Neuronal stem cell (in vitro differentiated cells): Measurements from ENCODE around the gene ARRDC1.
"Not testable (repeated sequence)": the region's sequence is repeated elsewhere in the genome, so short reads cannot be mapped to it uniquely, and the experiment has no call there.

Source experiments
- DNase-seq: peaks from one replicate; pipeline ENCODE4 v3.0.0-alpha.2; 2013; ENCODE audit warnings: low spot score
- H2AFZ ChIP-seq: one replicate; pipeline ENCODE4 v1.6.1; 2013; ENCODE audit warnings: mild to moderate bottlenecking, low read length, inconsistent platforms
- H2AK5ac ChIP-seq: 2 replicates; pipeline ENCODE4 v1.6.1; 2013; ENCODE audit warnings: low read depth, mild to moderate bottlenecking, inconsistent platforms, low read length, moderate library complexity, mixed read lengths
- H2BK120ac ChIP-seq: 2 replicates; pipeline ENCODE4 v1.6.1; 2013; ENCODE audit warnings: low read depth, mild to moderate bottlenecking, inconsistent platforms, low read length, moderate library complexity, mixed read lengths
- H2BK12ac ChIP-seq: one replicate; pipeline ENCODE4 v1.6.1; 2013; ENCODE audit warnings: low read length, inconsistent platforms
- H2BK15ac ChIP-seq: 2 replicates; pipeline ENCODE4 v1.6.1; 2013; ENCODE audit warnings: mild to moderate bottlenecking, low read length, inconsistent platforms, mixed read lengths
- H2BK5ac ChIP-seq: one replicate; pipeline ENCODE4 v1.6.1; 2013; ENCODE audit warnings: inconsistent platforms, mild to moderate bottlenecking, low read length, moderate library complexity
- H3K14ac ChIP-seq: one replicate; pipeline ENCODE4 v1.6.1; 2013; ENCODE audit warnings: low read length, inconsistent platforms
- H3K18ac ChIP-seq: 2 replicates; pipeline ENCODE4 v1.6.1; 2013; ENCODE audit warnings: low read length, inconsistent platforms
- H3K23ac ChIP-seq: 2 replicates; pipeline ENCODE4 v1.6.1; 2013; ENCODE audit warnings: low read depth, mild to moderate bottlenecking, mixed read lengths, low read length, inconsistent platforms; ENCODE audit not compliant: poor library complexity
- H3K27ac ChIP-seq: replicated peaks from 3 replicates; pipeline ENCODE4 v1.5.1; 2013; ENCODE audit warnings: low read length, inconsistent platforms
- H3K27me3 ChIP-seq, 3 experiments: 2 replicates each; pipeline ENCODE4 v1.6.1; 2013; ENCODE audit warnings: low read length in 3 of 3, mild to moderate bottlenecking in 2 of 3, inconsistent platforms in 1 of 3, low read depth in 1 of 3, mixed read lengths in 1 of 3, moderate library complexity in 1 of 3; ENCODE audit not compliant: control insufficient read depth in 3 of 3, insufficient read depth in 3 of 3
- H3K36me3 ChIP-seq, 2 donors: replicated peaks in 1 of 2; 2 replicates each; pipeline ENCODE4 v1.6.1; 2013; ENCODE audit warnings: low read length in 2 of 2; ENCODE audit not compliant: control insufficient read depth in 2 of 2, insufficient read depth in 2 of 2
- H3K4ac ChIP-seq: 2 replicates; pipeline ENCODE4 v1.6.1; 2013; ENCODE audit warnings: inconsistent platforms, mild to moderate bottlenecking, low read length, moderate library complexity
- H3K4me1 ChIP-seq, 2 donors: 1 replicate in 1 of 2; 2 replicates in 1 of 2; pipeline ENCODE4 v1.6.1; 2013; ENCODE audit warnings: low read length in 2 of 2, low read depth in 1 of 2; ENCODE audit not compliant: control insufficient read depth in 2 of 2, insufficient read depth in 1 of 2
- H3K4me2 ChIP-seq: one replicate; pipeline ENCODE4 v1.6.1; 2013; ENCODE audit warnings: mild to moderate bottlenecking, low read length, inconsistent platforms; ENCODE audit not compliant: insufficient read depth, poor library complexity, severe bottlenecking
- H3K4me3 ChIP-seq, 2 donors: 2 replicates each; pipeline ENCODE4 v1.5.1; 2013; ENCODE audit warnings: low read length in 2 of 2, mild to moderate bottlenecking in 2 of 2, inconsistent platforms in 1 of 2, moderate library complexity in 1 of 2
- H3K79me1 ChIP-seq: one replicate; pipeline ENCODE4 v1.6.1; 2013; ENCODE audit warnings: low read depth, mild to moderate bottlenecking, inconsistent platforms, low read length, moderate library complexity
- H3K9ac ChIP-seq: one replicate; pipeline ENCODE4 v1.6.1; 2013; ENCODE audit warnings: mild to moderate bottlenecking, low read depth, low read length, inconsistent platforms; ENCODE audit not compliant: poor library complexity
- H3K9me3 ChIP-seq, 2 donors: replicated peaks in 1 of 2; 2 replicates each; pipeline versions ENCODE3 to v1.6.1; 2013; ENCODE audit warnings: low read length in 2 of 2, mild to moderate bottlenecking in 2 of 2, inconsistent platforms in 1 of 2, low read depth in 1 of 2, mixed read lengths in 1 of 2, moderate library complexity in 1 of 2; ENCODE audit not compliant: control insufficient read depth in 2 of 2, insufficient read depth in 1 of 2
- H4K8ac ChIP-seq: one replicate; pipeline ENCODE4 v1.6.1; 2013; ENCODE audit warnings: low read depth, mild to moderate bottlenecking, inconsistent platforms, low read length, moderate library complexity
- H4K91ac ChIP-seq: one replicate; pipeline ENCODE4 v1.6.1; 2013; ENCODE audit warnings: low read length, low read depth, mild to moderate bottlenecking, inconsistent platforms; ENCODE audit not compliant: poor library complexity
- WGBS, 2 donors: extraction: QIAGEN DNeasy Blood & Tissue Kit; methylation state at CpG; one replicate each; pipeline ENCODE4 v1.1.7; 2013; ENCODE audit warnings: missing lambda C conversion rate in 2 of 2, mixed read lengths in 1 of 2; ENCODE audit not compliant: insufficient read length in 2 of 2, insufficient replicate concordance in 1 of 2; ENCODE audit errors: extremely low coverage in 2 of 2; 5-methylcytosine and 5-hydroxymethylcytosine counted together

The ARRDC1 gene

GRCh38 chr9:137590469-137591383 is 14.8 kb upstream of the ARRDC1 start, which contains the start of gene ZMYND19:
ZMYND19 (minus strand) TSS chr9:137590512; CDS start chr9:137590263, 249 bp downstream.
- peaks cover 7 to 13% of the 10 kb centered on the region in 2 donors for H3K4me1 ChIP-seq
- H4K8ac ChIP-seq: no peak within 1 kb of the TSS
- peak within 1 kb of the TSS; percentile 94 for H3K18ac ChIP-seq
- no peaks in the 10 kb centered on the region for H3K9me3 ChIP-seq
- peak; percentile 92 for DNase-seq
- peak within 1 kb of the TSS; percentile 90 for H2BK5ac ChIP-seq
- no CpG with 5 or more reads among the region's 113 CpGs for WGBS, 2 donors
- H3K79me1 ChIP-seq: peaks cover 22% of the 10 kb centered on the region
- peak within 1 kb of the TSS; percentile 67 for H2BK15ac ChIP-seq
- peak within 1 kb of the TSS; percentile 97 to 98 for H3K4me3 ChIP-seq
- H3K36me3 ChIP-seq: peaks cover 31 to 37% of the 10 kb centered on the region in 2 donors
- peak within 1 kb of the TSS; percentile 97 for H3K4me2 ChIP-seq
- H2AFZ ChIP-seq: peak within 1 kb of the TSS; percentile 97
- H2BK12ac ChIP-seq: no peak within 1 kb of the TSS
- H3K27me3 ChIP-seq: no peaks in the 10 kb centered on the region
- peak within 1 kb of the TSS; percentile 66 for H3K4ac ChIP-seq
- peak within 1 kb of the TSS; percentile 64 for H4K91ac ChIP-seq
- peak within 1 kb of the TSS; percentile 99 for H3K9ac ChIP-seq
- peak within 1 kb of the TSS; percentile 96 for H2AK5ac ChIP-seq
- H3K14ac ChIP-seq: peak within 1 kb of the TSS; percentile 89
- no peak within 1 kb of the TSS for H2BK120ac ChIP-seq
- peak within 1 kb of the TSS; percentile 93 for H3K23ac ChIP-seq
- peak within 1 kb of the TSS; percentile 28 for H3K27ac ChIP-seq

- no peak overlapping the region for H3K14ac ChIP-seq
- H3K27ac ChIP-seq: no peak overlapping the region
Observed at GRCh38 chr9:137592767-137593166, 12.7 kb upstream of the ARRDC1 start.

GRCh38 chr9:137593176-137593575 is 12.3 kb upstream of the ARRDC1 start:
- Histone ChIP-seq H2BK15ac (no peak overlapping the region), H3K4me3 (no peak overlapping the region), H3K18ac (no peak overlapping the region), H3K4me2 (no peak overlapping the region), H2BK120ac (no peak overlapping the region), H3K14ac (no peak overlapping the region), H3K9me3 (no peaks in the 10 kb centered on the region), H3K36me3 (peaks cover 7 to 12% of the 10 kb centered on the region in 2 donors), H3K79me1 (peaks cover 16% of the 10 kb centered on the region), H3K4ac (no peak overlapping the region), H3K23ac (no peak overlapping the region), H2AK5ac (no peak overlapping the region), H4K91ac (no peak overlapping the region), H2BK5ac (no peak overlapping the region), H2AFZ (no peak overlapping the region), H3K27me3 (no peaks in the 10 kb centered on the region), H3K4me1 (peaks cover 7 to 13% of the 10 kb centered on the region in 2 donors), H2BK12ac (no peak overlapping the region), H3K27ac (no peak overlapping the region), H3K9ac (no peak overlapping the region), H4K8ac (no peak overlapping the region)
- no CpG with 5 or more reads among the region's 12 CpGs for WGBS, 2 donors
- no peak for DNase-seq

More at GRCh38 chr9:137592767-137593166, 12.7 kb upstream of the ARRDC1 start:
- Histone ChIP-seq H4K8ac (no peak overlapping the region), H3K36me3 (peaks cover 11 to 16% of the 10 kb centered on the region in 2 donors), H3K18ac (no peak overlapping the region), H2BK15ac (no peak overlapping the region), H3K27me3 (no peaks in the 10 kb centered on the region), H3K4me2 (no peak overlapping the region), H2AK5ac (no peak overlapping the region), H2BK12ac (no peak overlapping the region), H2AFZ (no peak overlapping the region), H2BK5ac (no peak overlapping the region), H3K4me3 (no peak overlapping the region), H2BK120ac (no peak overlapping the region), H3K4me1 (peaks cover 7 to 13% of the 10 kb centered on the region in 2 donors), H3K4ac (no peak overlapping the region), H4K91ac (no peak overlapping the region), H3K9ac (no peak overlapping the region), H3K9me3 (no peaks in the 10 kb centered on the region), H3K79me1 (peaks cover 19% of the 10 kb centered on the region), H3K23ac (no peak overlapping the region)
- WGBS, 2 donors: no CpG with 5 or more reads among the region's 7 CpGs
- no peak for DNase-seq

- not testable (repeated sequence) for H2BK15ac ChIP-seq
Observed at GRCh38 chr9:137596577-137596976, 8.9 kb upstream of the ARRDC1 start.

More at GRCh38 chr9:137596577-137596976, 8.9 kb upstream of the ARRDC1 start:
- not testable (repeated sequence) for H3K27me3 ChIP-seq, H4K91ac ChIP-seq, H3K23ac ChIP-seq, H3K4me3 ChIP-seq, H2BK5ac ChIP-seq, H3K18ac ChIP-seq, H2BK120ac ChIP-seq, H3K4me2 ChIP-seq, H3K4ac ChIP-seq, H2AK5ac ChIP-seq, H3K14ac ChIP-seq, H3K36me3 ChIP-seq, H3K4me1 ChIP-seq, DNase-seq, H3K9ac ChIP-seq, H2AFZ ChIP-seq, H4K8ac ChIP-seq, H3K27ac ChIP-seq, H3K9me3 ChIP-seq, H2BK12ac ChIP-seq, H3K79me1 ChIP-seq
- WGBS, 2 donors: no CpG with 5 or more reads among the region's 7 CpGs
